Motor neuron (in vitro differentiated cells): ENCODE measurements around the gene TSPAN33. TPM values are rescaled to one million over a fixed set of nuclear protein-coding genes. Genes with fewer than 3 reads are reported as not detected.
"Not testable (repeated sequence)": the region's sequence is repeated elsewhere in the genome, so short reads cannot be mapped to it uniquely, and the experiment has no call there.

Source experiments
- ATAC-seq, 8 experiments: fragments of 200-7000 bp; cut with Tn5 transposase; replicated peaks in 6 of 8; 2 replicates each; pipeline ENCODE4 v1.8.0; 2021; ENCODE audit warnings: mild to moderate bottlenecking in 8 of 8, moderate library complexity in 8 of 8
- H3K27ac ChIP-seq, 2 donors: fragments of 250-450 bp; sonication (Bioruptor Pico); 2 replicates each; pipeline ENCODE4 v1.9.0; 2021; ENCODE audit warnings: antibody characterized with exemption in 2 of 2, mild to moderate bottlenecking in 2 of 2, moderate library complexity in 1 of 2
- H3K4me1 ChIP-seq, 2 donors: fragments of 250-450 bp; sonication (Bioruptor Pico); replicated peaks in 1 of 2; 2 replicates each; pipeline ENCODE4 v1.6.1; 2021; ENCODE audit warnings: antibody characterized with exemption in 2 of 2, mild to moderate bottlenecking in 2 of 2, moderate library complexity in 1 of 2
- H3K4me3 ChIP-seq, 5 donors: fragments of 250-450 bp; sonication (Bioruptor Pico); 2 replicates each; pipeline ENCODE4 v1.9.0; 2021; ENCODE audit warnings: antibody characterized with exemption in 5 of 5, mild to moderate bottlenecking in 5 of 5, moderate library complexity in 4 of 5
- WGBS, 10 experiments: fragments of 450-650 bp; shearing (Covaris generic); methylation state at CpG; one replicate each; pipeline ENCODE4 v1.0.0; 2022; 5-methylcytosine and 5-hydroxymethylcytosine counted together
- in situ Hi-C, 9 experiments: fragments of 400-800 bp; cut with MboI; loops; one replicate each; pipeline ENCODE4 v1.15.0; 2021; ENCODE audit warnings: low sequenced_read_pairs in 9 of 9, low pct_unique_long_range_greater_than_20kb in 2 of 9; ENCODE audit not compliant: unreplicated experiment in 9 of 9
- total RNA-seq, 8 experiments: library from RNA; unstranded; fragments of 300-600 nt; gene quantifications; 2 replicates each; pipeline versions ENCODE4 v1.2.3 to v1.2.4, GENCODE V29; 2022

TSPAN33 gene
- total RNA-seq, 8 experiments from 2014 or later: 2.0 to 24.0 (median 5.6) TPM

- Histone ChIP-seq H3K27ac (no peak overlapping the region), H3K4me3 (no peak overlapping the region), H3K4me1 (peaks cover 6 to 19% of the 10 kb centered on the region in 2 donors)
- peak in 7 of 8 experiments; percentile 37 to 66 (median 53) for ATAC-seq
- WGBS, 10 experiments: 0 to 97% (median 30%) methylated on average over 1 to 8 of the region's 20 CpGs; no CpG with 5 or more reads in 3 of the 10 experiments
- in situ Hi-C loops: no loop called here
Observed at GRCh38 chr7:129168231-129169021, 23.9 kb downstream of the TSPAN33 start.

- 0 to 40% (median 18%) methylated on average over 1 to 8 of the region's 47 CpGs; no CpG with 5 or more reads in 4 of the 10 experiments for WGBS, 10 experiments
- peak; percentile 66 to 94 (median 90) for ATAC-seq
- in situ Hi-C loops: no loop called here
- Histone ChIP-seq H3K27ac (no peak overlapping the region), H3K4me3 (peak overlapping the region; percentile 18 to 36 (median 25)), H3K4me1 (peaks cover 6 to 19% of the 10 kb centered on the region in 2 donors)
Observed at GRCh38 chr7:129169171-129169671, 24.7 kb downstream of the TSPAN33 start.

- Histone ChIP-seq H3K4me1 (peaks cover 6 to 19% of the 10 kb centered on the region in 2 donors), H3K27ac (no peak overlapping the region), H3K4me3 (peak overlapping the region in 4 of 5 donors; percentile 23 to 36 (median 27))
- in situ Hi-C loops: no loop called here
- 17 to 88% (median 56%) methylated on average over 1 to 13 of the region's 16 CpGs for WGBS, 10 experiments
- ATAC-seq: peak in 2 of 8 experiments; percentile 6 to 9
Observed at GRCh38 chr7:129169686-129170440, 25.4 kb downstream of the TSPAN33 start.

- Histone ChIP-seq H3K27ac (no peak overlapping the region), H3K4me3 (no peak overlapping the region), H3K4me1 (peaks cover 6 to 19% of the 10 kb centered on the region in 2 donors)
- in situ Hi-C loops: no loop called here
- 70 to 100% (median 89%) methylated on average over 1 to 11 of the region's 11 CpGs; no CpG with 5 or more reads in 2 of the 10 experiments for WGBS, 10 experiments
- ATAC-seq: no peak
Observed at GRCh38 chr7:129170441-129171021, 26.0 kb downstream of the TSPAN33 start.

DNA sequence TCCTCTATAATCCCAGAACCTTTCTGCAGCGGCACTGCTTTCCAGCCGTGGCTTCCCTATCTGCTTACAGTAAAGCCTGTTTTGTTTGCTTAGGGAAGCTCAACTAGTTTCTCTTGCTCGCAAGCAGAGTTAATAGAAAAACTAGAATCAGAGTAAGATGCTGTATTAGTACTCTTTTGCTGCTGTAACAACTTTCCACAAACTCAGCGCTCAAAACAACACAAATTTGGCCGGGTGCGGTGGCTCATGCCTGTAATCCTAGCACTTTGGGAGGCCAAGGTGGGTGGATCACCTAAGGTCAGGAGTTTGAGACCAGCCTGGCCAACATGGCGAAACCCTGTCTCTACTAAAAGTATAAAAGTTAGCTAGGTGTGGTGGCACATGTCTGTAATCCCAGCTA lies 29.4 kb downstream of the TSPAN33 start:
- in situ Hi-C loops, H3K27ac ChIP-seq, H3K4me3 ChIP-seq, ATAC-seq: not testable (repeated sequence)
- H3K4me1 ChIP-seq: peaks cover 6 to 13% of the 10 kb centered on the region in 2 donors
- WGBS, 10 experiments: 60 to 100% (median 94%) methylated on average over 1 to 6 of the region's 7 CpGs; no CpG with 5 or more reads in 1 of the 10 experiments

DNA sequence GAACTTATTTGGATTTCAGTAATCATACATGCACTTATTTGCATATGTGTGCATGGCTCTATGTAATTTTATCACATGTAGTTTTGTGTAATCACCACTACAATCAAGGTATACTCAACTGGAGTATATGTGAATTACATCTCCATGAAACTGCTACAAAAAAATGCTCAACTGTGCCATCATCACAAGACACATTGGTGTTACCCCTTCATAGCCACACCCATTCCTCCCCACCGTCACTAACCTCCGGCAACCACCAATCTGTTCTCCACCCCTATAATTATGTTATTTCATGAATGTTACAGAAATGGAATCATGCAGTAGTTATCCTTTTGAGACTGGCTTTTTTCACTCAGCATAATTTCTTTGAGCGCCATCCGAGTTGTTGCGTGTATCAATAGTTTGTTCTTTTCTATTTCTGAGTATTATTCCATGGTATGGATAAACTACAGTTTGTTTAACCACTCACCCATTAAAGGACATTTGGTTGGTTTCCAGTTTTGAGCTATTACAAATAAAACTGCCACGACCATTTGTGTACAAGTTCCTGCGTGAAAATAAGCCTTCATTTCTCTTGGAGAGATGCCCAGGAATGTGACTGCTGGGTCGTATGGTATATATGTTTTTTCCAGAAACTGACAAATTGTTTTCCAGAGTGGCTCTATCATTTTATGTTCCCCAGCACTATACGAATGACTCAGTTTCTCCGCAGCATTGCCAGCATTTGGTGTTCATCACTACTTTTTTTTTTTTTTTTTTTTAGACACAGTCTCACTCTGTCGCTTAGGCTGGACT lies 32.6 kb downstream of the TSPAN33 start:
- 12 to 95% (median 78%) methylated on average over 2 to 11 of the region's 11 CpGs for WGBS, 10 experiments
- peak in 2 of 8 experiments; percentile 25 to 71 for ATAC-seq
- Histone ChIP-seq H3K27ac (no peak overlapping the region), H3K4me3 (no peak overlapping the region), H3K4me1 (no peaks in the 10 kb centered on the region)
- in situ Hi-C loops: no loop called here

GRCh38 chr7:129184981-129185670 lies 40.6 kb downstream of the TSPAN33 start:
- peak in 2 of 8 experiments; percentile 31 to 48 for ATAC-seq
- 29 to 93% (median 82%) methylated on average over 1 to 6 of the region's 6 CpGs; no CpG with 5 or more reads in 3 of the 10 experiments for WGBS, 10 experiments
- Histone ChIP-seq H3K4me3 (no peak overlapping the region), H3K4me1 (peaks cover under 1 to 5% of the 10 kb centered on the region in 2 donors), H3K27ac (no peak overlapping the region)
- in situ Hi-C loops: no loop called here

- Histone ChIP-seq H3K4me1 (peaks cover 5 to 17% of the 10 kb centered on the region in 2 donors), H3K27ac (no peak overlapping the region), H3K4me3 (no peak overlapping the region)
- no peak for ATAC-seq
- WGBS, 10 experiments: 58 to 100% (median 83%) methylated on average over 1 to 5 of the region's 6 CpGs; no CpG with 5 or more reads in 2 of the 10 experiments
- in situ Hi-C loops: no loop called here
Observed at GRCh38 chr7:129186749-129187260, 42.3 kb downstream of the TSPAN33 start.

- ATAC-seq: no peak
- WGBS, 10 experiments: 0 to 100% (median 30%) methylated on average over 1 to 11 of the region's 14 CpGs; no CpG with 5 or more reads in 2 of the 10 experiments
- in situ Hi-C loops: no loop called here
- Histone ChIP-seq H3K4me3 (peak overlapping the region; percentile 43 to 88 (median 59)), H3K4me1 (peaks cover 5 to 17% of the 10 kb centered on the region in 2 donors), H3K27ac (no peak overlapping the region)
Observed at GRCh38 chr7:129187681-129188371, 43.3 kb downstream of the TSPAN33 start.

DNA sequence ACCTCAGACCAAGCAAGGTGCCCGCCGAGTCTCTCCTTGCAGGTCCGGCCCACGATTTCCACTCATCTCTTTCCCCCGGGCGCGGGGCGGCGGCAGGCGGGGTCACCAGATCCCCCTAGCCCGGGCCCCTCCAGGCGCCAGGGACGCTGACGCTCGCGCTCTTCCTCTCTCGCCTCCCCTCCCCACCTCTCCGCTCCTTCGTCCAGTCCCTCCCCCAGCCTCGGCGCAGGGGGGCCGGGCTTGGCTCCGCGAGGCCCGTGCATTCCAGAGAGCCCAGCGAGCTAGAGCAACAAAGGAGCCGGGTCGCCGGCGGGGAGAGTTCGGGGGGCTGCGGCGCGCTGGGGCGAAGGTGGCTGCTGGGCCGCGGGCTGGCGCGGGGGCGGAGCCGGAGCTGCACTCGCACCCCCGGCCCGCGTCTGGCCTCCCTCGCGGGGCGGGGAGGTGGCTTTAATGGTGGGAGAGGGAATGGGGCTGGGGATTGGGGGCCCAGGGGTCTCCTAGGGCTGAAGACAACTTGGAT lies 43.9 kb downstream of the TSPAN33 start, which contains the start of gene SMO:
Gene SMO, plus strand, starts transcription at position 262 of the 520 bp plus-strand sequence. CDS start 519 bp downstream, outside the sequence.
- WGBS, 10 experiments: no CpG with 5 or more reads among the region's 48 CpGs
- H3K27ac ChIP-seq: peak within 1 kb of the TSS in 1 of 2 donors; percentile 79
- H3K4me1 ChIP-seq: peaks cover 5 to 17% of the 10 kb centered on the region in 2 donors
- in situ Hi-C loops: no loop called here
- peak within 1 kb of the TSS; percentile 43 to 88 (median 59) for H3K4me3 ChIP-seq
- peak; percentile 53 to 94 (median 90) for ATAC-seq
